Endothelial cell of umbilical vein (primary cell): Measurements from ENCODE around the gene SETBP1. TPM values are rescaled to one million over a fixed set of nuclear protein-coding genes. Genes with fewer than 3 reads are reported as not detected.

ENCODE experiments used
- BruUV-seq: library from RNA; stranded (reverse); fragments of 400-500 nt; replicated peaks from 2 replicates; lab custom pipeline; 2021; lab: Mats Ljungman, UMichigan
- CTCF ChIA-PET: fragments of 300-600, 350-600 bp; sonication (Branson Sonifier 250); formaldehyde crosslinking; loops from one replicate; lab custom pipeline; 2021; ENCODE audit warnings: antibody characterized with exemption, inconsistent platforms; lab: Charles Lee
- POLR2A ChIA-PET: fragments of 300-600, 350-600 bp; sonication (Branson Sonifier 250); formaldehyde crosslinking; loops from one replicate; lab custom pipeline; 2021; ENCODE audit warnings: antibody characterized with exemption, inconsistent platforms; lab: Charles Lee
- DNase-seq: peaks from one replicate; pipeline ENCODE4 v3.0.0-alpha.2; 2011; ENCODE audit warnings: low read depth, low spot score
- FAIRE-seq: peaks from 2 replicates; lab custom pipeline; 2011; peaks lifted over from hg19 to GRCh38; lab: Jason Lieb, UNC
- H2AFZ ChIP-seq: 2 replicates; pipeline ENCODE4 v1.6.0; 2012; ENCODE audit warnings: low read depth, low read length, control low read depth, inconsistent platforms
- H3K27ac ChIP-seq: 2 replicates; pipeline ENCODE4 v1.5.1; 2011; ENCODE audit warnings: low read depth, mild to moderate bottlenecking, control low read depth, low read length, moderate library complexity; ENCODE audit not compliant: insufficient read depth
- H3K27me3 ChIP-seq, 2 experiments: 2 replicates each; pipeline versions ENCODE4 v1.6.0 to v1.6.1; 2011; ENCODE audit warnings: low read length in 2 of 2, mixed read lengths in 1 of 2; ENCODE audit not compliant: control insufficient read depth in 2 of 2, insufficient read depth in 2 of 2
- H3K36me3 ChIP-seq, 2 experiments: 2 replicates in 1 of 2; 3 replicates in 1 of 2; pipeline ENCODE4 v1.5.1; 2011; ENCODE audit warnings: low read length in 2 of 2, mild to moderate bottlenecking in 1 of 2, moderate library complexity in 1 of 2; ENCODE audit not compliant: control insufficient read depth in 2 of 2, insufficient read depth in 2 of 2; ENCODE audit errors: extremely low read depth in 1 of 2
- H3K4me1 ChIP-seq: 3 replicates; pipeline ENCODE4 v1.5.1; 2011; ENCODE audit warnings: mild to moderate bottlenecking, low read length; ENCODE audit not compliant: control insufficient read depth, insufficient read depth; ENCODE audit errors: extremely low read depth
- H3K4me2 ChIP-seq: 2 replicates; pipeline ENCODE4 v1.6.1; 2011; ENCODE audit warnings: low read length, control low read depth, mixed read lengths; ENCODE audit not compliant: insufficient read depth
- H3K4me3 ChIP-seq, 3 experiments: fragments of 200-600 bp in 1 of 3; sonication (generic), shearing (Covaris generic) in 1 of 3; replicated peaks in 1 of 3; 2 replicates each; pipeline ENCODE4 v1.5.1; 2011 to 2016; ENCODE audit warnings: control low read depth in 3 of 3, low read length in 3 of 3, mild to moderate bottlenecking in 2 of 3, inconsistent platforms in 1 of 3, low read depth in 1 of 3, moderate library complexity in 1 of 3; ENCODE audit not compliant: insufficient read depth in 1 of 3
- H3K79me2 ChIP-seq: 2 replicates; pipeline ENCODE4 v1.6.0; 2012; ENCODE audit warnings: low read length, inconsistent platforms; ENCODE audit not compliant: control insufficient read depth, insufficient read depth
- H3K9ac ChIP-seq: replicated peaks from 2 replicates; pipeline ENCODE3; 2011; ENCODE audit warnings: low read length, control low read depth; ENCODE audit not compliant: insufficient read depth; ENCODE audit errors: extremely low read depth
- H3K9me1 ChIP-seq: replicated peaks from 3 replicates; pipeline ENCODE4 v1.6.0; 2011; ENCODE audit warnings: mild to moderate bottlenecking, low read length; ENCODE audit not compliant: control insufficient read depth, insufficient read depth; ENCODE audit errors: extremely low read depth
- H3K9me3 ChIP-seq: replicated peaks from 2 replicates; pipeline ENCODE4 v1.5.1; 2012; ENCODE audit warnings: low read length, inconsistent platforms; ENCODE audit not compliant: control insufficient read depth, insufficient read depth
- H4K20me1 ChIP-seq: replicated peaks from 2 replicates; pipeline ENCODE3; 2011; ENCODE audit warnings: mild to moderate bottlenecking, low read length; ENCODE audit not compliant: control insufficient read depth, insufficient read depth; ENCODE audit errors: extremely low read depth
- EZH2 ChIP-seq: IDR thresholded peaks from 2 replicates; pipeline ENCODE4 v1.6.1; 2012; ENCODE audit warnings: borderline replicate concordance, low read depth, mild to moderate bottlenecking, moderate library complexity, low read length, inconsistent platforms; ENCODE audit not compliant: severe bottlenecking
- FOS ChIP-seq: IDR thresholded peaks from 2 replicates; pipeline ENCODE4 v1.6.1; 2011; ENCODE audit warnings: mild to moderate bottlenecking, low read length, moderate library complexity, borderline replicate concordance; ENCODE audit not compliant: insufficient read depth
- GATA2 ChIP-seq: IDR thresholded peaks from 2 replicates; pipeline ENCODE4 v1.7.0; 2011; ENCODE audit warnings: low read depth, mild to moderate bottlenecking, moderate library complexity, mixed read lengths, low read length; ENCODE audit not compliant: insufficient read length, insufficient read depth
- JUN ChIP-seq: IDR thresholded peaks from 2 replicates; pipeline ENCODE4 v1.6.1; 2011; ENCODE audit warnings: borderline replicate concordance, low read depth; ENCODE audit not compliant: insufficient read length, insufficient read depth
- MAX ChIP-seq: IDR thresholded peaks from 2 replicates; pipeline ENCODE4 v1.6.1; 2011; ENCODE audit not compliant: insufficient read depth, insufficient read length
- MYC ChIP-seq: IDR thresholded peaks from one replicate; pipeline ENCODE4 v1.6.1; 2011; ENCODE audit warnings: mild to moderate bottlenecking, low read depth, low read length
- POLR2A ChIP-seq: IDR thresholded peaks from 2 replicates; pipeline ENCODE4 v1.6.1; 2012; ENCODE audit warnings: low read depth, mild to moderate bottlenecking, control low read depth, low read length
- POLR2AphosphoS5 ChIP-seq: IDR thresholded peaks from 2 replicates; pipeline ENCODE4 v1.6.1; 2012; ENCODE audit warnings: low read depth, mild to moderate bottlenecking, control low read depth, low read length, moderate library complexity; ENCODE audit not compliant: insufficient read depth
- dilution Hi-C: fragments of 300-500 bp; cut with MboI; formaldehyde crosslinking; loops from one replicate; pipeline ENCODE4 v1.15.0; 2019; ENCODE audit warnings: low sequenced_read_pairs; ENCODE audit not compliant: extremely low pct_ligation_motif_present
- intact Hi-C: fragments of 100-400 bp; cut with micrococcal nuclease; formaldehyde crosslinking; loops from one replicate; pipeline ENCODE4 v1.10.0; 2022
- polyA plus RNA-seq, 4 experiments: library from polyadenylated mRNA; depleted of rRNA in 3 of 4; stranded (reverse) in 3 of 4; unstranded in 1 of 4; fragments of >200 nt; gene quantifications; 2 replicates each; pipeline versions ENCODE4 v1.2.1 to v1.2.3, GENCODE V29; 2011 to 2012; ENCODE audit warnings: missing spikeins in 1 of 4
- total RNA-seq: library from RNA; stranded (reverse); gene quantifications from 2 replicates; pipeline ENCODE4 v1.2.3, GENCODE V29; 2021
- TF ChIP-seq, protein P1 (sequence below), 2 donors: IDR thresholded peaks; 1 replicate in 1 of 2; 2 replicates in 1 of 2; pipeline ENCODE4 v1.5.1; 2011; ENCODE audit warnings: low read length in 2 of 2, mild to moderate bottlenecking in 2 of 2, moderate library complexity in 2 of 2, control low read depth in 1 of 2, inconsistent platforms in 1 of 2, low read depth in 1 of 2; ENCODE audit not compliant: insufficient read depth in 1 of 2; ENCODE audit errors: extremely low read depth in 1 of 2

Gene SETBP1
- total and polyA plus RNA-seq, 2 donors (not counting 3 experiments of a cell fraction or from before 2014, with no cell fraction given): 0.76 to 3.1 TPM

- no peak overlapping the region for H3K27ac ChIP-seq
- POLR2A ChIA-PET: no interaction called here
- CTCF ChIA-PET: no interaction called here
- DNase-seq: no peak
- H3K79me2 ChIP-seq: no peaks in the 10 kb centered on the region
- BruUV-seq: no TSS peak
- no peaks in the 10 kb centered on the region for H3K4me1 ChIP-seq
- H3K9ac ChIP-seq: no peak overlapping the region
- intact Hi-C loops (no loop called here), dilution Hi-C loops (no loop called here)
- TF ChIP-seq FOS: no peak
- no peak for TF ChIP-seq EZH2
- TF ChIP-seq, protein P1, sequence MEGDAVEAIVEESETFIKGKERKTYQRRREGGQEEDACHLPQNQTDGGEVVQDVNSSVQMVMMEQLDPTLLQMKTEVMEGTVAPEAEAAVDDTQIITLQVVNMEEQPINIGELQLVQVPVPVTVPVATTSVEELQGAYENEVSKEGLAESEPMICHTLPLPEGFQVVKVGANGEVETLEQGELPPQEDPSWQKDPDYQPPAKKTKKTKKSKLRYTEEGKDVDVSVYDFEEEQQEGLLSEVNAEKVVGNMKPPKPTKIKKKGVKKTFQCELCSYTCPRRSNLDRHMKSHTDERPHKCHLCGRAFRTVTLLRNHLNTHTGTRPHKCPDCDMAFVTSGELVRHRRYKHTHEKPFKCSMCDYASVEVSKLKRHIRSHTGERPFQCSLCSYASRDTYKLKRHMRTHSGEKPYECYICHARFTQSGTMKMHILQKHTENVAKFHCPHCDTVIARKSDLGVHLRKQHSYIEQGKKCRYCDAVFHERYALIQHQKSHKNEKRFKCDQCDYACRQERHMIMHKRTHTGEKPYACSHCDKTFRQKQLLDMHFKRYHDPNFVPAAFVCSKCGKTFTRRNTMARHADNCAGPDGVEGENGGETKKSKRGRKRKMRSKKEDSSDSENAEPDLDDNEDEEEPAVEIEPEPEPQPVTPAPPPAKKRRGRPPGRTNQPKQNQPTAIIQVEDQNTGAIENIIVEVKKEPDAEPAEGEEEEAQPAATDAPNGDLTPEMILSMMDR (IDR thresholded peaks at IDR 0.05; ENCODE audit: extremely low read depth in 1 of 2, insufficient read depth in 1 of 2, low read depth in 1 of 2, low read length in 2 of 2): no peak
- TF ChIP-seq POLR2AphosphoS5: no peak
- no peak for TF ChIP-seq MYC
- TF ChIP-seq JUN: no peak
- TF ChIP-seq MAX: no peak
- TF ChIP-seq POLR2A: no peak
- no peak for TF ChIP-seq GATA2
- H3K4me2 ChIP-seq: no peak overlapping the region
- no peak for FAIRE-seq
- no peak overlapping the region for H3K4me3 ChIP-seq
- H4K20me1 ChIP-seq: no peaks in the 10 kb centered on the region
- no peaks in the 10 kb centered on the region for H3K9me3 ChIP-seq
- no peaks in the 10 kb centered on the region for H3K9me1 ChIP-seq
- no peaks in the 10 kb centered on the region for H3K36me3 ChIP-seq
- no peaks in the 10 kb centered on the region for H3K27me3 ChIP-seq
- H2AFZ ChIP-seq: no peak overlapping the region
Measured at GRCh38 chr18:45102863-45103262, 422.2 kb downstream of the SETBP1 start.
